GM18870 (cell line): ENCODE data around the gene PADI6.

Source experiments
- ATAC-seq: cut with Tn5 transposase; IDR thresholded peaks from one replicate; pipeline ENCODE4 v1.9.1; 2021; ENCODE audit warnings: moderate library complexity; ENCODE audit not compliant: unreplicated experiment

PADI6 gene

GRCh38 chr1:17356387-17357026, 15.5 kb upstream of the PADI6 start:
- no peak for ATAC-seq

DNA sequence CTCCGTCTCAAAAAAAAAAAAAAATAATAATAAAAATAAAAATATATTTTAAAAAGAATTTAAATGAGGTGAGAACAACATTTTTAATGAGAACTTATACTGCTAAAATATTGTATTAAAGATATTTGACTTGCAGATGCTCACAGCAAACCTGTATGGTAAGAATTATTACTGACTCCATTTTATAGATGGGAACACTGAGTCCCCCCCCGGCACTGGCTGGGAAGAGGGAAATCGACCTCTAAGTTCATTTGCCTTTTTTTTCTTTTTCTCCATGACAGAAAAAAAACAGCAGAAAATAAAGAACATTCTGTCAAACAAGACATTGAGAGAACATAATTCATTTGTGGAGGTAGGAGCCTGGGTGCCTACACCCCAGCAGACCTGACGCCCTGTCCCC, 13.4 kb upstream of the PADI6 start:
- no peak for ATAC-seq

DNA sequence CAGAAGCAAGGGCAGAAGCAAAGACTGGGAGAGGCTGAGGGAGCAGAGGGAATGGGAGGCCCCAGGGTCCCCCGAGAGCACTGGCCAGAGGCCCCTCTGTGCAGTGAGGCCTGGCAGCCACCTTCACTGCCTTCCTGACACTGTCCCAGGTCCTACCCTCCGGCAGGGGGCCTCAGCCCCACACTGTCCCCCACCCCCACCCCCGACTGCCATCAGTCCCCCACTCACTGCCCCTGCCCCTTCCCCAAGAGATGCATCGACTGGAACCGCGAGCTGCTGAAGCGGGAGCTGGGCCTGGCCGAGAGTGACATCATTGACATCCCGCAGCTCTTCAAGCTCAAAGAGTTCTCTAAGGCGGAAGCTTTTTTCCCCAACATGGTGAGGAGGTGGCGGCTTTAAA, 13.0 kb upstream of the PADI6 start:
- no peak for ATAC-seq

GRCh38 chr1:17359808-17360207, 12.2 kb upstream of the PADI6 start:
- no peak for ATAC-seq

- ATAC-seq: no peak
Observed at GRCh38 chr1:17360272-17360956, 11.6 kb upstream of the PADI6 start.

- no peak for ATAC-seq
Observed at GRCh38 chr1:17361687-17362086, 10.3 kb upstream of the PADI6 start.

DNA sequence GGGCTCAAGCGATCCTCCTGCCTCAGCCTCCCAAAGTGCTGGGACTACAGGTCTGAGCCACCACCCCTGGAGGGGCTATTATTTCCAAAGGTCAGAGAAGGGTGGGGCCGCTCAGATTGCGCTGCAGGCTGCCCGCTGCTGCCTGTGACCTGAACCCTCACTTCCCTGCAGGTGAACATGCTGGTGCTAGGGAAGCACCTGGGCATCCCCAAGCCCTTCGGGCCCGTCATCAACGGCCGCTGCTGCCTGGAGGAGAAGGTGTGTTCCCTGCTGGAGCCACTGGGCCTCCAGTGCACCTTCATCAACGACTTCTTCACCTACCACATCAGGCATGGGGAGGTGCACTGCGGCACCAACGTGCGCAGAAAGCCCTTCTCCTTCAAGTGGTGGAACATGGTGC, 8.6 kb upstream of the PADI6 start:
- ATAC-seq: no peak

GRCh38 chr1:17363771-17364170, 8.2 kb upstream of the PADI6 start:
- ATAC-seq: no peak

- no peak for ATAC-seq
Observed at GRCh38 chr1:17365293-17365692, 6.7 kb upstream of the PADI6 start.

DNA sequence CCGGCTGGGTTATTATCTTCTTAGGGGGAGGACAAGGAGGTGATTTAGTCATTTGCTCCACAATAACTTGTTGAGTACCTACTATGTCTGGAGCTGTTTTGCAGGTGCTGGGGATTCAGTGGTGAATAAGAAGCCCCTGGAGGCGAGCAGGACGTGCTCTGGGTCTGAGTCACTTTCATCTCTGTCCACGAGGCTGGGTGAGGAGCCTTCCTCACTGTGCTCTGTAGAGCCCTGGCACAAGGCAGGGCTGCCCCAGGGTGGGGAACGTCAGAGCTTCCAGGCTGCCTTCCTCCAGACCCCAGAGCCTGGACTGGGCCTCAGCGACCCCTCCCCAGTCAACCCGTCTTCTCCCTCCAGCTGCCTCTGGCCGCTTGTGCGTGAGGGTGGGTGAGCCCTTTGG, 2.5 kb upstream of the PADI6 start:
- no peak for ATAC-seq

DNA sequence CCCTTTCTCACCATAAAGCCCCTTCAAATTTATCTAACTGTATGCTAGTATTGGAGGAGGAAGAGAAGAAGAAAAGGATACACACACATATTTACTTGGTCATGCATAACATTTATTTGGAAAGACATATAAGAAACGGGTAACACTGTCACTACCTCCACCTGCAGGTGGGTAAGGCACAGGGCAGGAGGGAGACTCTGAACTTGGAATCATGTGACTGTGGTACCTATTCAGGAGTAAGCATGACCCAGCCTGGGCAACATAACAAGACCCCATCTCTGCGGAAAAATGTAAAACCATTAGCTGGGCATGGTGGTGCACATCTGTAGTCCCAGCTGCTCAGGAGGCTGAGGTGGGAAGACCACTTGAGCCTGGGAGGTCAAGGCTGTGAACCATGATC, 1.4 kb upstream of the PADI6 start:
- no peak for ATAC-seq

DNA sequence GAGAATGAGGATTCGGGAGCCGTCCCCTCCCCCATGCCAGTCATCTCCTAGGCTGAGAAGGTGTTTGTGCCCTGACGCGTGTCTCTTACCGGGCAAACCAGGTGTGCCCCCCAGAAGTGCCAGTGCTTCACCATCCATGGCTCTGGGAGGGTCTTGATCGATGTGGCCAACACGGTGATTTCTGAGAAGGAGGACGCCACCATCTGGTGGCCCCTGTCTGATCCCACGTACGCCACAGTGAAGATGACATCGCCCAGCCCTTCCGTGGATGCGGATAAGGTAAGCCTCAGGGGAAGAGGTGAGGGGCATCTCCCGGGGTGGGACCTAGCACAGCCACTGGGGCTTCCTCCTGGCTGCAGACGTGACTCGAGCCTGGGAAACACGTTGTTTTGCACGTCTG, 959 bp downstream of the PADI6 start:
- ATAC-seq: no peak

GRCh38 chr1:17375651-17376050, 3.7 kb downstream of the PADI6 start:
- ATAC-seq: no peak

DNA sequence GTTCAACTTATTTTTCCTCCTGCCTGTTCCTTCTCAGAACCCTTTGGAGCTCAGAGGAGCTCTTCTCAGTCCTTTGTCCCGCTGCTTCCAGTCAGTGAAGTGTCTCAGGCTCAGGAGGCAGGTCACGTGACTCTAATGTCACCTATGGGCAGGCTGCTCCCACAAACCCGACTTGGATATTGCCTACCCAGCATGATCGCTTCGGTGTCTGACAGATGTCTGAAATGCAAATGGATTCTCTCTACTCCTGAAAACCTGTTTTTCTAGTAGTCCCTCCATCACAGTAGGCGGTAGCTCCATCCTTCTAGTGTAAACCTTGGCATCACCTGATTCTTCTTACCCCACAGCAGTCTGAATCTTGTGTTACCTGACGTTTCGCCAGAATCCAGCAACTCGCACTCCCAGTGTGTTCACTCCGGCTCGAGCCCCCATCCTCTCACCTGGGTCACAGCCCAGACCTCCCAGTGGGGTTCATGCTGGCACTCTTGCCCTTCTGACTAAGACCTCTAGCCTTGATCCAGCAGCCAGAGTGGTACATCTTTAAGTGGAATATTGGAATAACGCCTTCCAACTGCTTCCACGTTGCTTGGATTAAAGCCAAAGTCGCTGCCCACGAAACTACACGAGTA, 5.4 kb downstream of the PADI6 start:
- ATAC-seq: no peak

GRCh38 chr1:17381161-17381560, 9.2 kb downstream of the PADI6 start:
- ATAC-seq: no peak

DNA sequence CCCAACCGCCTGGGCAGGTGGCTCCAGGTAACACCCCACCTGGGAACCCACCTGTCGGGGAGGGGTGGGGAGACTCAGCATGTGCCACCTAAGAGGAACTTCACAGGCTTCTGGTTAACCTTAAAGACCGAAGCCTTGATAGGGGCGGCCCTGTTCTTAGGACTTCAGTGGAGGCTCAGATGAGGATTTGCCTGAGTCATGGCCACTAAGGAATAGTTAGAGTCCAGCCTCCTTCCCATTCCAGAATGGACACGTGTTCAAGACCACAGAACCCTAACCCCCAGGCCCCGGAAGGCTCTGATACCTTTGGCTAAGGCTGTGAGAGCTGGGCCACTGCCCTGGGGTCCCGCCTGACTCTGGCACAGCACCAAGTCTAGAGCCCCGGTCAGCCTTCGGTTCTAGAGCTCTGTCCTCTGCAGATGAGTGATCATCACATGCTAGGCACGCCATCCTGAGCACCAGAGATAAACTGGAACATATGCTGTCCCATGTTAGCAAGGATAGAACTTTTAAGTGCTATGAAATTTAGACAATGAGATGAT, 20.3 kb downstream of the PADI6 start:
- no peak for ATAC-seq

DNA sequence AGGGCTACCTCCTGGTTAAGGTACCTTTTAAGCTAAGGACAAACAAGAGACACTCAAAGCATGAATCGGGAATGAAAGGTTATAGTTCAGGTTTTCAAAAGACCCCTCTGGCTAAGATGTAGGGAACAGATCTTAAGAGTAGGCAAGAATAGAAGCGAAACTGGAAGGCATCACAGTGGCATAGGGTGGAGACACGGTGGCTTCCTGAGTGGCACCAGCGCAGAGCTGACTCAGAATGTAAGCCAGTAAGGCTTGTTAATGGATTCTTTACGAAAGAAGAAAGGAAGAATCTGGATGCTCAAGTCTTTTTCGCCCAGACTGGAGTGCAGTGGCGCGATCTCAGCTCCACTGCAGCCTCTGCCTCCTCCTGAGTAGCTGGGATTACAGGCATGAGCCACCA, 21.2 kb downstream of the PADI6 start:
- ATAC-seq: no peak

GRCh38 chr1:17397910-17398695, 26.1 kb downstream of the PADI6 start:
- ATAC-seq: no peak

DNA sequence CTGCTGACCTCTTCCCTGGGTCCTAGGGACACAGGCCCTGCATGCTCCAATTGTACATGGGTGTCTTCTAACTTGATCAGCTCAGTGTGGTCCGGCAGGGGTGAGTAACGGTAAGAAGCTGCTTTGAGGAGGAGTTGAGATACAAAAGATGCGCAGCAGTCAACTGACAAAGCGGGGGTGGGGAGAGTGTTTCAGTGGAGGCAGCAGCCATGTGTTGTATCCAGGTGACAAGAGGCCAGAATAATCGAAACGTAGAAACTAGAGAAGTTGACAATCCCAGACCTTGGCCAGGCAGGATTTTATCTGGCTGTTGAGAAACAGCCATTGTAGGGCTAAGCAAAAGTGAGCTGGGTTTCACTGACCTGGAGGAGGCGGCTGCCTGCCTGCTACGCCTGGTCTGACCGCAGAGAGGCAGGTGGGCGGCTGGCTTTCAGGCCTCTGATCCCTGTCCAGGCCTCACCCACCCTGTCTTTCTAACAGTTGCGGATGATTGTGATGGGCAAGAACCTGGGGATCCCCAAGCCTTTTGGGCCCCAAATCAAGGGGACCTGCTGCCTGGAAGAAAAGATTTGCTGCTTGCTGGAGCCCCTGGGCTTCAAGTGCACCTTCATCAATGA, 28.8 kb downstream of the PADI6 start:
- no peak for ATAC-seq

DNA sequence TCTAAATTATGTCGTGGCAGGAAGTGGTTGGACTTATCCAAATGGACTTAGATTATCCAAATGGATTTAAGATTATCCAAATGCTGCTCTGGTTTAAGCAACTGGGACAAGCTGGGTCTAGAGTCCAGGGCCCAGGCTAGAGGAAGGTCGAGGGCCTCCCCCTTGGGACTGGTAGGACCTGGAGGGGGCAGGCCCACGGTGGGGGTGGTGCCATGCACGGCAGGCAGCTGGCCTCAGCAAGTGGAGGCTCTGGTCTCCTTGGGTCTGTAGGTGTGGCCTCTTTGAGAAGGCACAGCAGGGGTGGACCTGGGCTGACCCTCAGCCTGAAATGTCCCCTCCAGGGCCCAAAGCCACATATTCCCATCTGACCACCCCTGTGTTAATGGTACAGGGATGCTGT, 29.8 kb downstream of the PADI6 start:
- ATAC-seq: no peak

GRCh38 chr1:17403081-17403480, 31.1 kb downstream of the PADI6 start:
- no peak for ATAC-seq
